HG03095 (cell line): ENCODE data around the gene NECTIN4.
"Not testable (repeated sequence)": the region's sequence is repeated elsewhere in the genome, so short reads cannot be mapped to it uniquely, and the experiment has no call there.

ENCODE experiments used
- ATAC-seq: cut with Tn5 transposase; IDR thresholded peaks from one replicate; pipeline ENCODE4 v1.9.1; 2021; ENCODE audit warnings: moderate library complexity; ENCODE audit not compliant: unreplicated experiment

NECTIN4 gene

DNA sequence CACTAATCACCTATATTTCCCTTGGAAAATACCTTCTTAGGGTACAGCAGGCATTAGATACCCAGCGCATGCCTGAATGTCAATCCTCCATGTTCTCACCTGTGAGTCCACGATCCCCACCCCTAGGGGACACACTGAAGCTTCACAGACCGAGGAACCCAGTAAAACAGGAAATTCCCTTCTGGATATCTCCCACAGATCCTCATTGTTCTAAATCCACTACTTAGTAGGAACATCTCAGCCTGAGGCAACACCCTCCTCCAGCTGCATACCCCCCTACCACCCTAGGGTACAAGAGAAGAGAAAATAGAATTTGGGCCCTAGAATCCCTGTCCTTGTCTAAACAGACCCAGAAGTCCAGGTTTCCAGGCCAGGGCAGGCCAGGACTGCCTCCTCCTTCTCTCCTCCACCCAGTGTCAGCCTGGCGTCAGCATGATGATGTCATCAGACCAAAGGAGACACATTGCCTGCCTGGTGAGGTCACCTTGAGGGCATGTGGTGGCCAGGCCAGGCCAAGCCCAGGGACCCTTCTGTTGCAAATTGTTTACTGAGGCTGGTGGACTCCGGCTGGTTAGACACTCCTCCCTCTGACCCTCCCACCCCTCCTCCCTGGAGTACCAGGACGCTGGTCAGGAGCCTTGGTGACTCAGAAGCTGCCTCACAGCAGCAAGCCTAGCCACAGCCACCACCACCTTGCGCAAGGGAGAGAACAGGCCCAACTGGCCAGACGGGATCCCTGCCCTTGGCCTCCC is 6.2 kb downstream of the NECTIN4 start:
- ATAC-seq = no peak

DNA sequence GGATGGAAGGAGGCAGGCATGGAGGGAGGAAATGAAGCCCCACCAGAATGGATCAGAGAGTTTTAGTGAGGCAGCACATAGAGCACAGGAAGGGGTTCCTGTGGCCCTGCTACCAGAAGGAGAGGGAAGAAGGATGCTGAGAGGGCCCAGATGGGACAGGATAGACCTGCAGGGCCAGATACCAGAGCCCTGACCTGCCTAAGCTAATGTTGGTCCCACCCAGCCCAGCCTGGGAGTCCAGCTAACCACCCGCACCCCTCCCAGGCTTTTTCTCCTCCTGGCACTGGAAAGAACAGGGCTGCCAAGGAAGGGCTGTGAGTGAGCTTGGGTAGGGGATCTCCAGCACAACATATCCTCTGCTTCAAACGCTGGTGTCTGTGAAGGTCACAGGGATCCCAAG is 6.9 kb downstream of the NECTIN4 start:
- no peak for ATAC-seq

DNA sequence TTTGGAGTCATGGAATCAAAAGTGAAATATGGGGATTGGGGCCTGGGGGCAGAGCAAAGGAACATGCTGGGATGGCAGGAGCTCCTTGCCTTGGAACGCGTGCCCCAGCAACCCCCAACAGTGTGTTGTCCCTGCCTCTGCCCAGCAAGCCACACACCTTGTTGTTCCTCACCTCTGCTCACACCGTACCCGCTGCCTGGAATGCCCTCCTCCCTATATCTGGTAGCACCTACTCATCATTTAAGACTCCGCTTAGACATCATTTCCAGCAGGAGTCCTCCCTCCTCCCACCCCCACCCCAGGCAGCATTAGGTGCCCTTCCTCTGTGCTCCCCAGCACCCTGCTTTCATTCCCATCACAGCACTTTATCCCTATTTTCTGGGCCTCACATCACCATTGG is 7.8 kb downstream of the NECTIN4 start:
- no peak for ATAC-seq

DNA sequence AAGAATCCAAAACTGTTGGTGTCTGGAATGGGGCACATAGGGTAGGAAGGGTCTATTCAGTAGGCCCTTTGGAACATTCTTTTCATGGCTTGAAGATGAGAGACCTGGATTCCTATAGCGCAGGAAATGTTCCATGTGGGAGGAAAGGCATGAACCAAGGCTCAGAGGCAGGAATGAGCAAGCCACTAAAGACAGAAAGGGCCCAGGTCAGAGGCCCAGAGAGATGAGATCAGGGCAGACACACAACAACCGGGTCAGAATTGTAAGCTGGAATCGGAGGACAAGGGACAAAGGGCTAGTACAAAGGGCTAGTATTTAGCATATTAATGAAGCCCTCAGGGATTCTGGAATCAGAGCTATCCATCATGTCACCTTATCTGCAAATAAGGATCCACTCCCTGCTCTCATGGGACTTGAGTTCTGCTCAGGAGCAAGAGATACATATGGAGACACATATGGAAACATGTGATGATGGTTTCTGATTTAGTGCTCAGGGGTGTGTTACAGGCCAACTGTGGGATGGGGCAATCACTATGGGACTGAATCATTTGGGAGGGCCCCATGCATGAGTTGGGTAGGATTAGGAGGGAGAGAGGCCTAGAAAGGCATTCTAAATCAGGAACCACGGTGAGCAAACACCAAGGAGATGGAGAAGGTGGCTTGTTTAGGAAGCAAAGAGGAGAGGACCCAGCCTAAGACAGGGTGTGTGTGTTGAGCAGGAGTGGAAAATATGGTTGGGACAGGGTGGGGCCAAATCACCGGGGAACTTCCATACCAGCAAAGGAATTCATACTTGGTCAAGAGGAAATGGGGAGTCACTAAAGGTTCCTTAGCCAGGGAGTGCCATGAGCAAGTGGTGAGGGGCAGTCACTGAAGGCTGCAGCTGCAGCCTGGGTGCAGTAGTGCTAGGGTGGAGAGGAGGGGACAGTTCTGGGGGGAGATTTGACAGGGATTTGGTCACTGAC is 8.6 kb downstream of the NECTIN4 start:
- ATAC-seq = no peak

DNA sequence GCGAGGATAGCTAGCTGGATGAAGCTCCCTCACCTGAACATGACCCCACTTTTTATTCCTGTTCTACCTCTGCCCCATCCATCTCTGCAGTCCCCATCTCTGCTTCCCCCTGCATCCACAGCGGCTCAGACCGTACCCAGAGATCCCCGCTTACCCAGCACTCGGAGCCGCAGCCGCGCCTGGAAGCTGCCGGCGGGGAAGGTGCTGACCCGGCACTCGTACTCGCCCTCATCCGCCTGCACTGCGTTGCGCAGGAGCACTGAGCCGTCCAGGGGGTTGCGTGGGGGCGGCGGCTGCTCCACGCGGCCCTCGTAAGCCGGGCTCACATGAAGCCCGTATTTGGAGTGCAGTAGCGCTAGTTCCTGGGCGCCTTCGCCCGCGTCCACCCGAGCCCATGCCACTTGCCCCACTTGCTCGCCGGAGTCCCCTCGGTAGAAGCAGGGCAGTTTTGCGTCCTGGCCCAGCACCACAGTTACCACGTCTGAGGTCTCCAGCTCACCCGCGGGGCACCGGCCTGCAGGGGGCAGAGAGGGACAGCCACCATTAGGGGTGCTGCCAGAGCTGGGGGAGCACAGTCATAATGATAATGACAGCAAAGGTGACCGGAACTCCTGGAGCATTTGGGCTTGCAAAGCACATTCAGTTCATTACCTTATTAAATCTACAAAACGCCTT is 9.8 kb downstream of the NECTIN4 start:
- ATAC-seq = no peak

DNA sequence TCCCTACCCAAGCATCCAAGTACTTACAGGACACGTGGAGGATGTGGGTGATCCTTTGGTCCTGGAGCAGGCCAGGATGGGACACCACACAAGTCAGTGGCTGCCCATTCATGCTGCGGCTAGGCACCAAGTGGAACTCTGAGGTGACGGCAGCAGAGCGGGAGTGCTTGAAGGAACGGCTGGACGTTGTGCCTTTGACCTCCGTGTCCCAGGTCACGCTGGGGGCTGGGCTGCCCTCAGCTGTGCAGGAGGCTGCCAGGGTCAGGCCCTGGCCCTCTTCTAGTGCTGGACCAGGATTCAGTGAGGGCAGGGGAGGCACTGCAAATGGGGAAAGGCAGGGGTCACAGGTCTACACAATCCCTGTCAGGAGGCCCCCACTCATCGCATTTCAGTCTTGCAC is 11.9 kb downstream of the NECTIN4 start:
- no peak for ATAC-seq

DNA sequence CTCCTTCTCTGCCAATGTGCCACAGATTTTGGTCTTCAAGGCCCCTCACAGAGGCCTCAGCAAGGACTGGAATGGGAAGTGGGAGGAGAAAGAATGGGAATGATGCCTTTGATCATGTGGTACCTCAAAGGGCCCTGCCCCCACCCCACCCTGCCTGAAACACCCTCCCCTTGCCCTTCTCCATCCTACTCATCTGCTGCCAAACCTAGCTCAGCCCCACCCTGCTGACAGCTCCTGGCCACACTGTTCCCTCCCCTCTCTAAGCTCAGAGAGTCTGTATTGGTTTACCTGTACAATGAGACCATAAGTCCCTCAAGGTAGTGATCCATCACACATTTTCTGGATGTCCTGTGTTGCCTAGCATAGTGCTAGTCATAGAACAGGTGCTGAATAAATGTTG is 12.9 kb downstream of the NECTIN4 start:
- ATAC-seq = no peak

DNA sequence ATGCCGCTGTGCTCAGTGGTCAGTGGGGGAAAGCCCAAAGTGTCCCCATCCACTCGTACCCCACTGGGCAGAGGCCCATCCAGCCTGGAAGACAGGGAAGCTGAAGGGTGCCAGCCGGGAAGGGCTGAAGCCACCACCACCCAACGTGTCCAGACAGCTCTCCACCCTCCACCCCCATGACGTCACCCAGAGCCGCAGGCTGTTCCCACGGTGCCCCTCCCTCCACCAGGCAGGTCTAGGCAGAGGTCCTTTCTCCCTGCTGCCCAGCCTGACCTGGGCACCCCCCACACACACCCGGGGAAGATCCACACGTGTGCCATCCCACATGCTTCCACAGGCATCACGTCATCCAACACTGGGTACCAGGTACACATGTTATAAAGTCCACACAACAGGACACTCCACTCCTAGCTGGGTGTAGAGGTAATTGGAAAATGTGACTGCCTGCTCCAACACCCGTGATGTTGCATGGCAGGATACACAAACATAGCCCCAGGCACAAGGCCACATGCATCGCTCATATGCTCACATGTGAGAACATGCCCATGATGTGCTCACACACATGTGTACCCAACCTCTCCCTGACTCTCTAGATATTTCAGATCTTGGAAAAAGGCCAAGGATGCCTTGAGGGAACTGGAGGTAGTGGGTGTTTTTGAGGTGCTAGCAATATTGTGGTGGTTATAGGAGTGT is 14.5 kb downstream of the NECTIN4 start:
- no peak for ATAC-seq

DNA sequence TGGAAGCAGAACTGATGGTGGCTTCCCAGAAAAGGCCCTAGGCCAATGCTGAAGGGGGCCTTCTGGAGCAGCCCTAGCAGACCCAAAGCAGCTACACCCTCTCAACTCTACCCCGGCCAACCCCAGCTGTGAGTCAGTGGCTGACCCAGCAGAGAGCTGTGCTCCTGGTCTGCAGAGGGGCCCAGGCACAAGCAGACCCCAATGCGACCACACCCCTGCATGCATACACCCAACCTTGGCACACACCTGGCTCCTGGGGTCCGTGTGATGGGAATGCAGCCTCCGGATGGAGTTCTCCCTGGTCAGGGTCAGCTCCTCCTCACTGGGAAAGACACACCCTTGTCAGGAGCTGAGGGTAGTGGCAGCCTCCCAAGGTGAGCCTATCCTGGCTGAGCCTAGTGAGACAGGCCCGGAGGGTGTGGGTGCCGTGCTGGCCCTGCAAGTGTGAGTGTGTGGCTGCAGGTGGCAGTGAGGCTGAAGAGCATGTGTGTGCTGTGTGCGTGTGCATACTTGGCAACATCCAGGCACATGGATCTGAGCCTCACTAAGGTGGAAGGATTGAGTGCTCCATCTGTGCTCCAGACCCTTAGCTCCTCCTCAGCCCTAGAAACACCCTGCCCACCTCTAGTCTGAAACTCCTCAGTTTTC is 15.8 kb downstream of the NECTIN4 start:
- ATAC-seq = no peak

DNA sequence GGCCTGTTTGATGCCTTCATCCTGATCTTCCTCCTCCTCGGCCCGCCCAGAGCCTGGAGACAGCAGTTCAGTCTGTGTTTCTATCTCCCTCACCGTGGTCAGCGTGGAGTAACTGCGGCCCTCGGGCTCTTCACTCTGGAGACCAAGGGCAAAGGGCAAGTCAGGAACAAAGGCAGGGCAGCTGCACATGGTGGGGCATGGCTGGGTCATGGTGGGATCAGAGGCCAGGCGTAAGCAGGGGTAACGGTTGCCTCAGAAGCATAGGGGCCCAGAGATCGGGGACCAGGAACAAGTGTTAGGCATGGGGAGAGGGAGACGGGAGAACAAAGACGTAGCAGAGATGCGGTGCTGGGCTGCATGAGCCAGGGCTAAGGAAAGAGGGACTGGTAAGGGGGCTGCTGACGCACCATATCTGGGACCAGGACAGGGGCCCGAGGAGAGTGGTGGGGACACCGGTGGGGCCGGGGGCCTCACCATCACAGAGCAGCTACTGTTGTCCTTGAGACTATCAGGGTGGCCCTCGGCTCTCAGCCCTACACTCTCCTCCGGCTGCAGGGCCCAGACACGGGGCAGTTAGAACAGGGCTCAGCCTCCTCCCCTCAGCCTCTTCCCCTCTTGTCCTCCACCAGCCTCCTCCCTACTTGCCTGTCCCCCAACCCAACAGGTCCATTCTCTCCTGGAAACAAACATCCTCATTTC is 16.5 kb downstream of the NECTIN4 start:
- no peak for ATAC-seq

DNA sequence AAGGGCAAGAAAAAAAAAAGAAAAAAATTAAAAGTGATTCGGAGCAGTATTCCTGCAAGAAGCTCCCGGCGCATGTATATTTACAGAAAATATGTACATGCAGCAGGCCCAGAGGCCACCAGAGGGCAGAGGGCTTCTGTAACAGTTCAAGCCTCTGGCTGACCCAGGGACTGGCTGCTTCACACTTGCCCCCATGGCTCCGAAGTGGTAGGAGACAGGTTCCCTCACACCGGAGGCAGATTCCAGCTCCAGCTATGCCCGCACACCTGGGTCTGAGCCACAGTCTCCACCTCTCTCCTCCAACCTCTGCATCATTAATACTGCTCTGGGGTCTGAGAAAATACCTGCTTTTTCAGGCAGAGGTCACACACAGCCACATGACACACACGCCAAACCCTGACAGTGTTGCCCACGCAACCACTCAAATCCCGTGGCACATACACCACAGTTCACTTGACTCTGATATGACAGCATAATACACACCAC is 17.4 kb downstream of the NECTIN4 start:
- ATAC-seq = no peak

DNA sequence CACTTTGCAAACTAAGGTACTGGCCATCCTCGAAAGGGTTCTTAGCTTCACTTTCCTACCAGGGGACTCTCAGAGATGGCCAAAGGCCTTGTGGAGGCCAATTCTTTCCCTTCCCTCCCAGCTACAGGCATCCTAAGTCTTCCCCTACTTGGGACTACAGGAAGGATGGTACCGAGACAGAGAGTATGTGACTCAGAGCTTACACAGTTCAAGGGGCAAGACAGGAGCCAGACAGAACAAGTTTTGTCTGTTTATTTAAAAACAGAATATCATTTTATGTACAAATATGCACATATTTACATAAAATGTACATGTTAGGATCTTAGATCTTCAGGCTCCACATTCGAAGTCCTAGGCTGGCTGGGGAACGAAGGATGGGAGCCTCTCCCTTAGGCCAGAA is 18.6 kb downstream of the NECTIN4 start:
- ATAC-seq = no peak

DNA sequence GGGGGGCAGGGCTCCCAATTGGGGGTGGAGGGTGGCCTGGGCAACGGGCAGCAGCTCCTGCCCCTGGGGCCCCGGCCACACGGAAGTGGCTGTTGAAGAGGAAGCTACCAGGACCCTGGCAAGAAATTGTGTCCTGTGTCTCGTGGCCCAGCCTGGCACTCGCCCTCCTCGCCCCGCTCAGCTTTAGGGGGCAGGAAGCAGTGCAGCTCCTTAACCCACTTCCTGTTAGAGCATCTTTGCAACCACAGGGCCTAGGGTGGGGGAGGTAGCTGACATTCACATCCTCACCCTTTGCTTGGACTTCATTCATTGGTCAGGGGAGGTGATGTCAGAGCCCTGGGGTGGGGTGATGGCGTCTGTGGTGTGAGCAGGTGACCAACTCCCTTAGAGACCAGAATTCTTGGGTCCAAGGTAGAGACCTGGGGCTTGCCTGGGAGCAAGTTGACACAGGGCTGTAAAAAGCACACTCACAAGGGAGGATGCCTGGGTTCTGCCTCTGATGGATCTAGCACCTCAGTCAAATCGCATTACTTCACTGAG is 19.6 kb downstream of the NECTIN4 start, which contains the start of gene ARHGAP30:
Gene ARHGAP30, minus strand, starts transcription at position 161 of the 540 bp plus-strand sequence. CDS start 267 bp downstream, outside the sequence.
- peak; percentile 87 for ATAC-seq

DNA sequence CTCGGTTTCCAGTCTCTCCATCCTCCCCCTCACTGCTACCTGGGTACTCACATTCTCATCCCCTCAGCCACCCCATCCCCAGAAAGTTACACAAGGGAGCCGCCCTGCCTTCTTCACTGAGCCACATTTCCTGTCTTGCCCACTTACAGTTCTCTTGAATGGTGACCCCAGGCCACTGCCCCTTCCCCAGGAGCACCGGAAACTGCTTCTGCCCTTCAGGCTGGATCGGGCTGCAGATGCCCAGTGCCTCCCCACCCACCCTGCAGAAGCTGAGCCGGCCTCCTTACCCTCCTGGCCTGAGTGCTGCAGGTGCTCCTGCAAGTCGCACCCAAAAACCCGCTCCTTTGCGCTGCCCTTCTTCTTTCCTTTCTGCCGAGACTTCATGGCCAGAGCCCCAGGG is 20.1 kb downstream of the NECTIN4 start:
- ATAC-seq = no peak

DNA sequence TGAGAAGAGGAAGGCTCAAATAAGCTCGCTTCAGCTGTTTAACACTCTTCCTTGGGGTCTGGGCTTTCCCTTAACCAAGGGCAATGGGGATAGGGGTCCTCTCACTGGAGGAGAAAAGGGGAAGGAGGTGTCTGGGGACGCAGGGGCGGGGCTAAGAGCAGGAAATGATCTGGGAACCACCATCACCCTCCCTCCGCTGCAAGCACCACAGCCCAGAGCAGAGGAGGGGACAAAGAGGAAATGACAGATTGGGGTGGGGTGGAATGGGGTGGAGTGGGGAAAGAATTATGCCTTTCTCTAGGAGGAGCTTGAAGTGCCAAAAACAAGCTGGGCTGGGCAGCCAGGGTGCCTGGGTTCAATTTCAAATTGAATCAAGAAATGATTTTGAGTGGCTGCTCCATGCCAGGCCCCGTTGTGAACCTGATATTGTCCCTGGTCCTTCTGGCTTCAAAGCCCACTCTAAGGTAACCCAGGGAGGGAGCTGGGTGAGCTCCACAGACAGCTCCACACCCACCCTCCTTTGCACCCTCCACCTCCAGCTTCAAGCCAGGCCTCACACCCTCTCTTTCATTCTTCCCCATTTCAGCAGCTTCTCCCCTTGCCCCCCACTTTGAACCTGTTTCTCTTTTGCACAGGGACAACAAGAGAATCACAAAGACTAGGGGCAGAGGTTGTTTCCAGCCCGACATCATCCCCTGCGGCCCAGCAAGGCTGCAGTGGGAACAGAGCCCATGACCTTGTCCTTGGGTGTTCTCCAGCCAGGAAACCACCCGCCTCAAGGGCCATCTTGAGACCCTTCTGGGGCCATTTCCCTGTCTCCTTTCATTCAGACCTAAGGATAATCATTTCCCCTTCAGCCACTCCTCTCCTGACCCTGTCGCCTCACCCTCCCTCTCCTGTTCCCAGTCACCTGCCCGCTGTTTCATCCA is 20.8 kb downstream of the NECTIN4 start:
- peak; percentile 59 for ATAC-seq

DNA sequence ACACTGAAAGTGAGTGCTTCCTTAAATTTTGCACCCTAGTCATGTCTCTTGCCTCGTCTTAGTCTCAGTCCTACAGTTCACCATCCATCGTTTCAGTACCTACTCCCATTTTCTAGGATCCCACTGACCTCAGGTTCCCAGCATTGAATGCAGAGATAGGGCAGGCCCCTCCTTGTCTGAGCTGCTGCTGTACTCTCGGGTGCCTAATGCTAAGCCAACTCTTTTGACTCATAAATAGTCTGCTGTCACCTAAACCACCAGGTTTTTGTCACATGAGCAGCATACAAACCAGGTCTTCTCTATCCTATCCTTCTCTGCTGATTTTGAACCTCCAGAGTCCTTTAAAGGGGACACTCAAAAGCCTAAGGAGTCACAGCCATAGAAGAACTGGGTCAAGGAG is 22.7 kb downstream of the NECTIN4 start:
- no peak for ATAC-seq

DNA sequence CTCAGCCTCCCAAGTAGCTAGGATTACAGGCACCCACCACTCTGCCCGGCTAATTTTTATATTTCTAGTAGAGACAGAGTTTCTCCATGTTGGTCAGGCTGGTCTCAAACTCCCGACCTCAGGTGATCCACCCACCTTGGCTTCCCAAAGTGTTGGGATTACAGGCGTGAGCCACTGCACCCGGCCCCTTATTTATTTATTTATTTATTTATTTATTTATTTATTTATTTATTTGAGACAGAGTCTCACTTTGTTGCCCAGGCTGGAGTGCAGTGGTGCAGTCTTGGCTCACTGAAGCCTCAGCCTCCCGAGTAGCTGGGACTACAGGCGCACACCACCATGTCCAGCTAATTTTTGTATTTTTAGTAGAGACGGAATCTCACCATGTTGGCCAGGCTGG is 23.7 kb downstream of the NECTIN4 start:
- ATAC-seq = not testable (repeated sequence)

DNA sequence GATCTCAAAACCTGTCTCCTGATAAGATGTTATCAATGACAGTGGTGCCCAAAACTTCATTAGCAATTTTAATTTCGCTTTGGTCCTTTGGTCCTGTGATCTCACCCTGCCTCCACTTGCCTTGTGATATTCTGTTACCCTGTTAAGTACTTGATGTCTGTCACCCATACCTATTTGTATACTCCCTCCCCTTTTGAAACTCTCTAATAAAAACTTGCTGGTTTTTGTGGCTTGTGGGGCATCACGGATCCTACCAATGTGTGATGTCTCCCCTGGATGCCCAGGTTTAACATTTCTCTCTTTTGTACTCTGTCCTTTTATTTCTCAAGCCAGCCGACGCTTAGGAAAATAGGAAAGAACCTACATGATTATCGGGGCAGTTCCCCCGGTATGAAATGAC is 25.4 kb downstream of the NECTIN4 start:
- ATAC-seq = not testable (repeated sequence)
